OCI-LY7 (cell line): Measurements from ENCODE around the gene BEAN1. TPM values are rescaled to one million over a fixed set of nuclear protein-coding genes. Genes with fewer than 3 reads are reported as not detected.

Source experiments
- BruUV-seq: library from RNA; stranded (reverse); fragments of 400-500 nt; replicated peaks from 2 replicates; lab custom pipeline; 2021; lab: Mats Ljungman, UMichigan
- CTCF ChIA-PET: fragments of 300-600 bp; sonication (Branson Sonifier 250); formaldehyde crosslinking; loops from one replicate; lab custom pipeline; 2022; ENCODE audit warnings: antibody characterized with exemption; ENCODE audit not compliant: unreplicated experiment; lab: Charles Lee
- POLR2A ChIA-PET: fragments of 300-600 bp; sonication (Branson Sonifier 250); formaldehyde crosslinking; loops from one replicate; lab custom pipeline; 2022; ENCODE audit warnings: antibody characterized with exemption; lab: Charles Lee
- DNase-seq: peaks from one replicate; pipeline ENCODE4 v3.0.0-alpha.2; 2015; ENCODE audit warnings: low spot score
- H2AFZ ChIP-seq: fragments of 200-600 bp; sonication (generic), shearing (Covaris generic); 2 replicates; pipeline ENCODE4 v1.6.1; 2014; ENCODE audit warnings: mild to moderate bottlenecking, antibody characterized with exemption, low read length, moderate library complexity
- H3K27ac ChIP-seq: fragments of 200-600 bp; sonication (generic); 2 replicates; pipeline ENCODE4 v1.5.1; 2014; ENCODE audit warnings: mixed run types, low read depth, mild to moderate bottlenecking, moderate library complexity, low read length, inconsistent platforms; ENCODE audit not compliant: poor library complexity, severe bottlenecking
- H3K36me3 ChIP-seq: fragments of 200-600 bp; sonication (generic); 2 replicates; pipeline ENCODE4 v1.6.1; 2014; ENCODE audit warnings: mild to moderate bottlenecking, antibody characterized with exemption, low read length, moderate library complexity, mixed read lengths; ENCODE audit not compliant: insufficient read depth
- H3K4me1 ChIP-seq: fragments of 200-600 bp; sonication (generic); 2 replicates; pipeline ENCODE4 v1.5.1; 2014; ENCODE audit warnings: mild to moderate bottlenecking, low read length; ENCODE audit not compliant: insufficient read depth, poor library complexity, severe bottlenecking
- H3K4me2 ChIP-seq: fragments of 200-600 bp; sonication (generic); 2 replicates; pipeline ENCODE4 v1.6.1; 2014; ENCODE audit warnings: mild to moderate bottlenecking, low read length
- H3K4me3 ChIP-seq: fragments of 200-600 bp; sonication (generic); 2 replicates; pipeline ENCODE4 v1.5.1; 2014; ENCODE audit warnings: mild to moderate bottlenecking, low read depth, low read length; ENCODE audit not compliant: poor library complexity, severe bottlenecking
- H3K79me2 ChIP-seq: fragments of 200-600 bp; sonication (generic); 2 replicates; pipeline ENCODE4 v1.6.1; 2016; ENCODE audit warnings: low read depth, mild to moderate bottlenecking, low read length, moderate library complexity, mixed read lengths; ENCODE audit not compliant: insufficient read depth
- H3K9me2 ChIP-seq: fragments of 200-600 bp; sonication (generic); 2 replicates; pipeline ENCODE4 v1.6.1; 2016; ENCODE audit warnings: mild to moderate bottlenecking, low read length, mixed read lengths; ENCODE audit not compliant: insufficient read depth
- H3K9me3 ChIP-seq: fragments of 200-600 bp; sonication (generic); 2 replicates; pipeline ENCODE4 v1.6.1; 2014; ENCODE audit warnings: mild to moderate bottlenecking, mixed run types, low read length, mixed read lengths
- H4K20me1 ChIP-seq: fragments of 200-600 bp; sonication (generic); 2 replicates; pipeline ENCODE4 v1.6.1; 2014; ENCODE audit warnings: mild to moderate bottlenecking, antibody characterized with exemption, low read length, moderate library complexity, mixed read lengths; ENCODE audit not compliant: insufficient read depth
- EZH2phosphoT487 ChIP-seq: fragments of 200-600 bp; sonication (generic); IDR thresholded peaks from 2 replicates; pipeline ENCODE4 v1.6.1; 2018; ENCODE audit warnings: low read depth, borderline replicate concordance, mild to moderate bottlenecking, mixed run types, antibody characterized with exemption, low read length, moderate library complexity, mixed read lengths
- intact Hi-C: fragments of 100-400 bp; cut with micrococcal nuclease; formaldehyde crosslinking; loops from one replicate; pipeline ENCODE4 v1.10.0; 2022; ENCODE audit not compliant: unreplicated experiment
- total RNA-seq, 2 experiments: library from RNA; depleted of rRNA in 1 of 2; stranded (reverse); fragments of >200 nt in 1 of 2; shearing (Covaris generic) in 1 of 2; gene quantifications; 2 replicates each; pipeline ENCODE4 v1.2.3, GENCODE V29; 2014 to 2022
- TF ChIP-seq, protein P1 (sequence below): fragments of 200-600 bp; sonication (generic); conservative IDR thresholded peaks from 2 replicates; pipeline ENCODE4 v1.5.1; 2014; ENCODE audit warnings: mild to moderate bottlenecking, antibody characterized with exemption, low read length, moderate library complexity, mixed read lengths

Gene BEAN1
- total RNA-seq, 2 experiments from 2014 or later = 0.13 TPM; not detected in 1

DNA sequence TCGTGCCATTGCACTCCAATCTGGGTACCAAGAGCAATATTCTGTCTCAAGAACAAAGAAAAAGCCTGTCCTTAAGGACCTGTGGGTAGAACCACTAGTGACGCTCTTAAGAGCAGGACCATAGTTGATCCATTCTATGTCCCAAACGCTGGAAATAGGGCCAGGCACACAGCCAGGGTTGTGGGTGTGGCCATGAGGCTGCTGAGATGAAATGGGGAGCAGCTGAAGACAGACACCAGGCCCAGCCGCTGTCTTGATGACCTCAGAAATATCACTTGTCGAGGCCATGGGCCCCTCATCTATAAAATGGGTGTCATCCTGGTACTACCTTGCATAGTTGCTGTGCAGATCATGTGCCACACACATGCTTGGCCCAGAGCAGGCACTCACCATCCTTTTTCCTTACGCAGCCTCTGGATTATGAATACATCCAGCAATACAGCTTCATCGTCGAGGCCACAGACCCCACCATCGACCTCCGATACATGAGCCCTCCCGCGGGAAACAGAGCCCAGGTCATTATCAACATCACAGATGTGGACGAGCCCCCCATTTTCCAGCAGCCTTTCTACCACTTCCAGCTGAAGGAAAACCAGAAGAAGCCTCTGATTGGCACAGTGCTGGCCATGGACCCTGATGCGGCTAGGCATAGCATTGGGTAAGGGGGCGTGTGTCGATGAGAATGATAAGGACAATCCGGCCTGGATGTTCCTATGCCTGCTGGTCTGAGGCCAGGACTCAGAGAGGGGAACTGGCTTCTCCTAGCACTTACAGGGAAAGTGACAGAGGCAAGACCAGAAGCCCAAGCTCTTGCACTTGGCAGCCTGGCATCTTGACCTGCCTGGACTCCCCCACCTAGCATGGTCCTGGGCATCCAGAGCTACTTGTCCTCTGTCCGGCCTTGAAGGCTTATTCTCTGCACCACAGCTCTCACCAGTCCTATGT lies 35.1 kb upstream of the BEAN1 start:
- ChIA-PET CTCF (no interaction called here), POLR2A (interaction anchor here (0.6 kb wide), 1 partner anchor 199 kb away, joined by 3 read pairs; no protein-coding TSS in a partner anchor)
- no peaks in the 10 kb centered on the region for H3K36me3 ChIP-seq
- H3K4me3 ChIP-seq = no peak overlapping the region
- intact Hi-C loops = no loop called here
- H3K9me3 ChIP-seq = no peaks in the 10 kb centered on the region
- no peak overlapping the region for H3K27ac ChIP-seq
- no peaks in the 10 kb centered on the region for H3K4me1 ChIP-seq
- H4K20me1 ChIP-seq = no peaks in the 10 kb centered on the region
- no peak for TF ChIP-seq EZH2phosphoT487
- TF ChIP-seq, protein P1, sequence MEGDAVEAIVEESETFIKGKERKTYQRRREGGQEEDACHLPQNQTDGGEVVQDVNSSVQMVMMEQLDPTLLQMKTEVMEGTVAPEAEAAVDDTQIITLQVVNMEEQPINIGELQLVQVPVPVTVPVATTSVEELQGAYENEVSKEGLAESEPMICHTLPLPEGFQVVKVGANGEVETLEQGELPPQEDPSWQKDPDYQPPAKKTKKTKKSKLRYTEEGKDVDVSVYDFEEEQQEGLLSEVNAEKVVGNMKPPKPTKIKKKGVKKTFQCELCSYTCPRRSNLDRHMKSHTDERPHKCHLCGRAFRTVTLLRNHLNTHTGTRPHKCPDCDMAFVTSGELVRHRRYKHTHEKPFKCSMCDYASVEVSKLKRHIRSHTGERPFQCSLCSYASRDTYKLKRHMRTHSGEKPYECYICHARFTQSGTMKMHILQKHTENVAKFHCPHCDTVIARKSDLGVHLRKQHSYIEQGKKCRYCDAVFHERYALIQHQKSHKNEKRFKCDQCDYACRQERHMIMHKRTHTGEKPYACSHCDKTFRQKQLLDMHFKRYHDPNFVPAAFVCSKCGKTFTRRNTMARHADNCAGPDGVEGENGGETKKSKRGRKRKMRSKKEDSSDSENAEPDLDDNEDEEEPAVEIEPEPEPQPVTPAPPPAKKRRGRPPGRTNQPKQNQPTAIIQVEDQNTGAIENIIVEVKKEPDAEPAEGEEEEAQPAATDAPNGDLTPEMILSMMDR = no peak
- H3K79me2 ChIP-seq = no peaks in the 10 kb centered on the region
- no peak for DNase-seq
- no peak overlapping the region for H3K4me2 ChIP-seq
- no peak overlapping the region for H2AFZ ChIP-seq
- no TSS peak for BruUV-seq
- H3K9me2 ChIP-seq = no peaks in the 10 kb centered on the region

DNA sequence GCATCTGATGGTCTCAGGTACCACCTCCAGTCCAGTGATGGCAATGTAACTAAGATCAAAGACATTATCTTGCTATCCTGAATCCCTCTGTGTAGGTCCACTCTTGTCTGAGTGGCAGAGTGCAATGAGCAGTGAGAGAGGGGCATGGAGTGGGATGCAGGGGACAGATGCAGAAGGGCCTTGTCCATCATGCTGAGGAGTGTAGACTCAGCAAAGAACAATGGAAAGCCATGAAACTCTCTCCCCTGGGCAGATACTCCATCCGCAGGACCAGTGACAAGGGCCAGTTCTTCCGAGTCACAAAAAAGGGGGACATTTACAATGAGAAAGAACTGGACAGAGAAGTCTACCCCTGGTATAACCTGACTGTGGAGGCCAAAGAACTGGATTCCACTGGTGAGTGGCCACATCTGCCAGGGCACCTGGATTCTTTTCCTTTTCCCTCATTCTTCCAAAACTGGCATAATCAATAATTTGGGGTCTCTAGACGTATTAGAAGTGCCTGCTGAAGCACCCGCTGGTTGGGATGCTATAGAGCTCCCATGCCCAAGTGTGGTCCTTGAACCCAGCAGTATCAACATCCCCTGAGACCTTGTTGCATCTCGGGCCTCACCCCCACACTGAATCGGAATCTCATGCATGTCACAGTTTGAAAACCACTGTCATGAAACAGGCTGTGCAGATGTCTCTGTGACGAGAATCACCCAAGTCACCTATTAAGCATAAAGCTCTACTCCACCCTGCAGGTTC lies 31.1 kb upstream of the BEAN1 start:
- POLR2A ChIA-PET = interaction anchor here (0.6 kb wide), 1 partner anchor 389 kb away, joined by 4 read pairs; no protein-coding TSS in a partner anchor
- intact Hi-C loops = no loop called here

More for the DNA sequence above, 31.1 kb upstream of the BEAN1 start:
- no peak overlapping the region for H3K27ac ChIP-seq
- H3K79me2 ChIP-seq = no peaks in the 10 kb centered on the region
- no peak overlapping the region for H3K4me3 ChIP-seq
- no peak overlapping the region for H3K4me2 ChIP-seq
- no TSS peak for BruUV-seq
- H2AFZ ChIP-seq = no peak overlapping the region
- CTCF ChIA-PET = no interaction called here
- TF ChIP-seq, protein P1 = no peak
- no peak for TF ChIP-seq EZH2phosphoT487
- H3K9me2 ChIP-seq = no peaks in the 10 kb centered on the region
- no peaks in the 10 kb centered on the region for H3K36me3 ChIP-seq
- H3K9me3 ChIP-seq = no peaks in the 10 kb centered on the region
- H4K20me1 ChIP-seq = no peaks in the 10 kb centered on the region
- DNase-seq = no peak
- H3K4me1 ChIP-seq = no peaks in the 10 kb centered on the region
